ENCODE results near the gene EPPIN.

GRCh38 chr20:45593498-45593897 lies 46.3 kb upstream of the EPPIN start:
- TF ChIP-seq CTBP1 (IDR thresholded peaks at IDR 0.05; ENCODE audit: borderline replicate concordance) (no peak), TARDBP (IDR thresholded peaks at IDR 0.05) (no peak), SP1 (IDR thresholded peaks at IDR 0.05) (no peak), HDGF (IDR thresholded peaks at IDR 0.05; ENCODE audit: borderline replicate concordance) (no peak), BHLHE40 (IDR thresholded peaks at IDR 0.05; ENCODE audit: borderline replicate concordance) (no peak), FOXM1 (IDR thresholded peaks at IDR 0.05; ENCODE audit: borderline replicate concordance) (no peak), ELF4 (IDR thresholded peaks at IDR 0.05) (no peak), FOXK2 (IDR thresholded peaks at IDR 0.05) (no peak), ARNT (IDR thresholded peaks at IDR 0.05) (no peak), FOXA1 (IDR thresholded peaks at IDR 0.05) (no peak)

All from HEK293T (cell line).